ENCODE results near the gene BTN1A1.
A peak's percentile ranks its signal among the peaks of the same experiment; 100 is the strongest.

The BTN1A1 gene

DNA sequence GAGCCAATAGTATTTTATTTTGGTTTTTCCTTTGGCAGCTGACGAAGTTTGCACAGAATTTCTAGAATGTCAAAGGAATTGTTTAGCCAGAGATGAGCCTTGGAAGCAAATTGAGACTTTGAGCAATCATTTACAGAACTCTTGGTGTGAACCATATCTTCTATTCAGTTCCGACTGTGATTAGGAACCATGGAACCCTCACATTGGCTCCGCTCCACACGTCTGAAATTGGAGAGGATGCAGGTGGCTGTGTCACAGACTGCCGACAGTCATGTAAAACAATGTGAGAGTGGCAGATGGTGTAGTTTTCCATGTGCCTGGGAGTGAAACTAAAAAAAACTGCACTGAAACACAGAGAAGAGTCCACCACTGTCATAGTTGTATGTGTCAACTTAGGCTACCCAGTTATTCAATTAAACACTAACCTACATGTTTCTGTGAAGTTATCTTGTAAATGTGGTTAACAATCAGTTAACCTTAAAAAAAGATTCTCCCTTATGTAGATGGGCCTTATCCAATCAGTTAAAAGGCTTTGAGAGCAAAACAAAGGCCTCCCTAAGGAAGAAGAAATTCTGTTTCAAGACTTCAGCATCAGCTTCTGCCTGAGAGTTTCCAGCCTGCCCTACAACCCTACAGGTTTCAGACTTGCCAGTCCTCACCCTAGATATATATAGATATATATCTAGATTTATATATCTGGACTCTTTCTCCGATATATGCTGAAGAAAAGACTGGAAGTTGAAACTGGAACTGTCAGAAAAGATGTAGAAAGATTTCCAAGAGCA is 34.8 kb downstream of the BTN1A1 start:
- in situ Hi-C loops (cut with MboI; ENCODE audit: low sequenced_read_pairs, unreplicated experiment): no loop called here
- no peak for DNase-seq (ENCODE audit: low spot score)
- TF ChIP-seq, protein P1, sequence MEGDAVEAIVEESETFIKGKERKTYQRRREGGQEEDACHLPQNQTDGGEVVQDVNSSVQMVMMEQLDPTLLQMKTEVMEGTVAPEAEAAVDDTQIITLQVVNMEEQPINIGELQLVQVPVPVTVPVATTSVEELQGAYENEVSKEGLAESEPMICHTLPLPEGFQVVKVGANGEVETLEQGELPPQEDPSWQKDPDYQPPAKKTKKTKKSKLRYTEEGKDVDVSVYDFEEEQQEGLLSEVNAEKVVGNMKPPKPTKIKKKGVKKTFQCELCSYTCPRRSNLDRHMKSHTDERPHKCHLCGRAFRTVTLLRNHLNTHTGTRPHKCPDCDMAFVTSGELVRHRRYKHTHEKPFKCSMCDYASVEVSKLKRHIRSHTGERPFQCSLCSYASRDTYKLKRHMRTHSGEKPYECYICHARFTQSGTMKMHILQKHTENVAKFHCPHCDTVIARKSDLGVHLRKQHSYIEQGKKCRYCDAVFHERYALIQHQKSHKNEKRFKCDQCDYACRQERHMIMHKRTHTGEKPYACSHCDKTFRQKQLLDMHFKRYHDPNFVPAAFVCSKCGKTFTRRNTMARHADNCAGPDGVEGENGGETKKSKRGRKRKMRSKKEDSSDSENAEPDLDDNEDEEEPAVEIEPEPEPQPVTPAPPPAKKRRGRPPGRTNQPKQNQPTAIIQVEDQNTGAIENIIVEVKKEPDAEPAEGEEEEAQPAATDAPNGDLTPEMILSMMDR (IDR thresholded peaks at IDR 0.05; ENCODE audit: borderline replicate concordance, control extremely low read depth, extremely low read depth, insufficient read depth, missing control alignments): no peak

DNA sequence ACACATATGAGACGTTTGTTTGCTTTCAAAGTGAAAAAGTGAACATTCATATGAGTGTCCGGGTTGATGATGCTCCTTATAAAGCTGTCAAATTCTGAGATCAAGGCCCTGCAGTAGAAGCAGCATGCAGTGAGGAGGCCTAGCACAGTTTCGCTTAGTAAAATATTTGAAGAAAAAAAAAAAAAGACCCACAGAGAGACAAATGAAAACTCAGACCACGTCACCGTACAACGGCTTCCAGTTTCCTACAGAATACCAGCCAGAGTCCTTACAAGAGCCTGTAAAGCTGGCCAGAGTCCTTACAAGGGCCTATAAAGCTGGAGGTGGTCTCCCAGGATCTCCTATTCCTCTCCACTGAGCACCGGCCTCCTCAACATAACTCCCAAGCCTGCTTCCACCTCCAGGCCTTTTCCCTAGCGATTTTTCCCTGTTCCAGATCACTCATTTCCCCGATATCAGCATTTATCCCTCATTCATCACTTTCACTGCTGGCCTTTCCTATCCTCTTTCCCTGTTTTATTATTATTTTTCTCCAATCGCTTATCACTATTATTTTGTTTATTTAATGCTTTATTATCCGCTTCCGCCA is 36.6 kb downstream of the BTN1A1 start:
- peak; percentile 49 for DNase-seq (ENCODE audit: low spot score)
- in situ Hi-C loops (cut with MboI; ENCODE audit: low sequenced_read_pairs, unreplicated experiment): no loop called here
- TF ChIP-seq, protein P1 (IDR thresholded peaks at IDR 0.05; ENCODE audit: borderline replicate concordance, control extremely low read depth, extremely low read depth, insufficient read depth, missing control alignments): no peak

DNA sequence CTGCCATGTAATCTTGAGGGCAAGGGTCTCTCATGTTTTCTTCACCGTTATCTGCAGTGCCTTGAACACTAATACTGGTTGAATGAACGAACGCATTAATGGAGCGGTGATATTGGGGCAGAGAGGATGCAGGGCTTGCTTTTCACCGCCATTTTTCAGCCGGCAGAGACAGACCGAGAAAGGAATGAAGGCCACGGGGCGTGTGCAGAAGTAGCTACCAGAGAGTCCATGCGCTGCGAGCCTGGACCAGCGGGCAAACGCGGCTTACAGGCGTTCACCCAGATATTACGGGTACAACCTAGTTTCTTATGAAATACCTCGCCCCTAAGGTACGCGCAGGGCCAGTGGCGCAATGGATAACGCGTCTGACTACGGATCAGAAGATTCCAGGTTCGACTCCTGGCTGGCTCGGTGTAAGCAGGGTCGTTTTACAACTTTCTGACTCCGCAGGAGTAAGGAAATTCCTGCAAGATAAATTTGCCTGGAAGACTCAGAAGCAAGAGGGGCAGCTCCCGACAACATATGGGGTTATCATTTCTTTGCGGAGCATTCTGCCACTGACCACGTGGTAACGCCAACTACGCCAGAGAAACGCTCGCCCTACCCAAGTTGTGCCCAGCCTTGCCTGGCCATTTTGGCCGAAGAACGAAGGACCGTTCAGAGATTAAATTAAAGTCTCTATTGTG is 37.2 kb downstream of the BTN1A1 start:
- in situ Hi-C loops (cut with MboI; ENCODE audit: low sequenced_read_pairs, unreplicated experiment): no loop called here
- TF ChIP-seq, protein P1 (IDR thresholded peaks at IDR 0.05; ENCODE audit: borderline replicate concordance, control extremely low read depth, extremely low read depth, insufficient read depth, missing control alignments): no peak
- DNase-seq (ENCODE audit: low spot score): peak; percentile 71

DNA sequence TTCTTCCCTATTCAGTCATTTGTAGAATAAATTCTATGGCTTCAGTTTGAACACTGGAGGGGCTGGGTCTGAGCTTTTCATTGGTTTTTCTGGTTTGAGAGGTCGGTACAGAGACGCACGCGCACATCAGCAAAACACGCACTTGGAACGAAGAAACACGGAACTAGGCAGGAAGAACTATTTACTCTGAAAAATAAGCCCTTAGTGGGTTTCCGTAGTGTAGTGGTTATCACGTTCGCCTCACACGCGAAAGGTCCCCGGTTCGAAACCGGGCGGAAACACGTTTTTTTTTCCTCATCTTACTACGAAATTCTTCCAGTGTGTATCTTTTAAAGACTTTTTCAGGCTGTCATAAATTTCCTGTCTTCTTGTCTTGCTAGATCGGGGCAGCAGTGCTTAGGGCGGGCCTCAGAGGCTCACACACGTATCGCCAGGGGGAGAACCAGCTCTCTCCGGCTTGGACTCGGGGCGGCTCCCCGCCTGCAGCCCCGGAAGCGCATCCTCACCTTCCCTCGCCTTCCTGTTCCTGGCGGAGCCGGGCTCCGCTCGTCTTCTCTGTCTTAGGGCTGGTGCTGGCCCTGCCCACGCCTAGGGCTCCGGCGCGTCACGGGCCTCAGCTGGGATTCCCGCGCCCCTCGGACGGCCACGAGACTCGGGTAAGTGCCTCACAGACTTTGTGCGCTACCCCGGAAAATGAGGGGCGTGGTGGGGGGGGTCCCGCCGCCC is 37.9 kb downstream of the BTN1A1 start, which contains the start of gene HMGN4:
Gene HMGN4 (plus strand): TSS at position 521 of the 726 bp plus-strand sequence. CDS start 6,841 bp downstream, outside the sequence.
- in situ Hi-C loops (cut with MboI; ENCODE audit: low sequenced_read_pairs, unreplicated experiment): no loop called here
- TF ChIP-seq, protein P1 (IDR thresholded peaks at IDR 0.05; ENCODE audit: borderline replicate concordance, control extremely low read depth, extremely low read depth, insufficient read depth, missing control alignments): no peak
- peak; percentile 85 for DNase-seq (ENCODE audit: low spot score)

DNA sequence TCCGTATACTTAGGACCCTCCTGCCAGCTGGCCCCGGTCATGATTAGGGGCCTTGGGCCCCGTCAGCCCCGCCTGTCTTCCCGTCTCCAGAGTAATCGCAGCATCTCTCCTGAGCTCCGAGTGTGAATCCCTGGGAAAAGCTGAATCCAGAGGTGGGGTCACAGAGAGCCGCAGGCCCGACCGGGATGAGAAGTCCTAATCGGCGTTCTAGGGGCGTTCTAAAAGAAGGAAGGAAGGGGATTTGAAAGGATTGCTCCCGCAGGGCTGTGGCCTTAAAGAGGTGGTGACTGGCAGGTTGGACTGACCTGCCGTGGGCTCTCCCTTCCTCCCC is 38.4 kb downstream of the BTN1A1 start:
- in situ Hi-C loops (cut with MboI; ENCODE audit: low sequenced_read_pairs, unreplicated experiment): no loop called here
- TF ChIP-seq, protein P1 (IDR thresholded peaks at IDR 0.05; ENCODE audit: borderline replicate concordance, control extremely low read depth, extremely low read depth, insufficient read depth, missing control alignments): no peak
- no peak for DNase-seq (ENCODE audit: low spot score)

DNA sequence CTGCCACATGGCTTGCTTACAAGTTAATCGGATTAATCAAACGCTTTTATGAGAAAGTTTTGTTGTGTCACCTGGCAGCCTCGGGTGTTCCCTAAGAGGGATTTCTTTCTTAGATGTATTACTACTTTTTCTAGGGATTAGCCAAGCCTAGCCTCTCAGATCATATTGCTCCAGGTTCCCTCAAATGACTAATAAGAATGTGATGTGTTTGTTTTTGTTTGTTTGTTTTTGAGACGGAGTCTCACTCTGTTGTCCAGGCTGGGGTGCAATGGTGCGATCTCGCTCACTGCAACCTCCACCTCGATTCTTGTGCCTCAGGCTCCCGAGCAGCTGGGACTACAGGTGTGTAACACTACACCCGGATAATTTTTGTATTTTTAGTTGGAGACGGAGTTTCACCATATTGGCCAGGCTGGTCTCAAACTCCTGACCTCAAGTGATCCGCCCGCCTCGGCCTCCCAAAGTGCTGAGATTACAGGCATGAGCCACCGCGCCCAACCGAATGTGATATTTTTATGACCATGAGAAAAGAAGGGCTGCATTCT is 39.0 kb downstream of the BTN1A1 start:
- TF ChIP-seq, protein P1 (IDR thresholded peaks at IDR 0.05; ENCODE audit: borderline replicate concordance, control extremely low read depth, extremely low read depth, insufficient read depth, missing control alignments): no peak
- DNase-seq (ENCODE audit: low spot score): no peak
- in situ Hi-C loops (cut with MboI; ENCODE audit: low sequenced_read_pairs, unreplicated experiment): no loop called here

Measured in GM13976 (cell line).